ENCODE results near the gene SH3GLB1.

- TF ChIP-seq POLR2AphosphoS5 (IDR thresholded peaks at IDR 0.05) (no peak), POLR2A (IDR thresholded peaks at IDR 0.05) (no peak), EP300 (IDR thresholded peaks at IDR 0.05; ENCODE audit: low read depth) (no peak)
- TF ChIP-seq, protein P1, sequence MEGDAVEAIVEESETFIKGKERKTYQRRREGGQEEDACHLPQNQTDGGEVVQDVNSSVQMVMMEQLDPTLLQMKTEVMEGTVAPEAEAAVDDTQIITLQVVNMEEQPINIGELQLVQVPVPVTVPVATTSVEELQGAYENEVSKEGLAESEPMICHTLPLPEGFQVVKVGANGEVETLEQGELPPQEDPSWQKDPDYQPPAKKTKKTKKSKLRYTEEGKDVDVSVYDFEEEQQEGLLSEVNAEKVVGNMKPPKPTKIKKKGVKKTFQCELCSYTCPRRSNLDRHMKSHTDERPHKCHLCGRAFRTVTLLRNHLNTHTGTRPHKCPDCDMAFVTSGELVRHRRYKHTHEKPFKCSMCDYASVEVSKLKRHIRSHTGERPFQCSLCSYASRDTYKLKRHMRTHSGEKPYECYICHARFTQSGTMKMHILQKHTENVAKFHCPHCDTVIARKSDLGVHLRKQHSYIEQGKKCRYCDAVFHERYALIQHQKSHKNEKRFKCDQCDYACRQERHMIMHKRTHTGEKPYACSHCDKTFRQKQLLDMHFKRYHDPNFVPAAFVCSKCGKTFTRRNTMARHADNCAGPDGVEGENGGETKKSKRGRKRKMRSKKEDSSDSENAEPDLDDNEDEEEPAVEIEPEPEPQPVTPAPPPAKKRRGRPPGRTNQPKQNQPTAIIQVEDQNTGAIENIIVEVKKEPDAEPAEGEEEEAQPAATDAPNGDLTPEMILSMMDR (IDR thresholded peaks at IDR 0.05), result no peak
Observed at GRCh38 chr1:86692641-86693040, 11.7 kb upstream of the SH3GLB1 start.
